ENCODE data around the gene AQR.

AQR gene

DNA sequence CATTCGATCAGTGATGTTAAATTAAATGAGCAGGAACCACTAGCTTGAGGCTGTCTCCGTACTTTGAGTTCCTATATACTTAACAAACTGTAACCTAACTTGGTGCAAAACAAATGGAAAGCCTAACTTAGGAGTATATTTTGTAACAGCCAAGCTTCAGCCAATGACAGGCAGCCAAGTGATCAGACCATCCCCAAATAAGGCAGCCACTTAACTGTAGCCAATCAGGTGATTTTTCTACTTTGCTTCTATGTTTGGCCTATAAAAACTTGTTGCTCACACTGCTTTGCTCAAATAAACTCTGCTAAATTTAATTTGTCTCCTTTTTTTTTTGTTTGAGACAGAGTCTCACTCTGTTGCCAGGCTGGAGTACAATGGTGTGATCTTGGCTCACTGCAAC lies 37.9 kb upstream of the AQR start:
- no peak overlapping the region for H3K4me3 ChIP-seq (ENCODE audit: low read length)
- H3K4me1 ChIP-seq (ENCODE audit: control insufficient read depth, low read length) = peaks cover 8% of the 10 kb centered on the region
- no peak overlapping the region for H3K27ac ChIP-seq (ENCODE audit: low read depth, low read length)
- peak overlapping the region; percentile 21; the same call in 1 of the 2 replicates for H3K4me2 ChIP-seq (ENCODE audit: low read length)
- no peaks in the 10 kb centered on the region for H3K9me3 ChIP-seq (ENCODE audit: control insufficient read depth, insufficient read depth, low read length)
- H3K9me2 ChIP-seq (replicated peaks; ENCODE audit: control insufficient read depth, low read length) = no peaks in the 10 kb centered on the region
- TF ChIP-seq, protein P1, sequence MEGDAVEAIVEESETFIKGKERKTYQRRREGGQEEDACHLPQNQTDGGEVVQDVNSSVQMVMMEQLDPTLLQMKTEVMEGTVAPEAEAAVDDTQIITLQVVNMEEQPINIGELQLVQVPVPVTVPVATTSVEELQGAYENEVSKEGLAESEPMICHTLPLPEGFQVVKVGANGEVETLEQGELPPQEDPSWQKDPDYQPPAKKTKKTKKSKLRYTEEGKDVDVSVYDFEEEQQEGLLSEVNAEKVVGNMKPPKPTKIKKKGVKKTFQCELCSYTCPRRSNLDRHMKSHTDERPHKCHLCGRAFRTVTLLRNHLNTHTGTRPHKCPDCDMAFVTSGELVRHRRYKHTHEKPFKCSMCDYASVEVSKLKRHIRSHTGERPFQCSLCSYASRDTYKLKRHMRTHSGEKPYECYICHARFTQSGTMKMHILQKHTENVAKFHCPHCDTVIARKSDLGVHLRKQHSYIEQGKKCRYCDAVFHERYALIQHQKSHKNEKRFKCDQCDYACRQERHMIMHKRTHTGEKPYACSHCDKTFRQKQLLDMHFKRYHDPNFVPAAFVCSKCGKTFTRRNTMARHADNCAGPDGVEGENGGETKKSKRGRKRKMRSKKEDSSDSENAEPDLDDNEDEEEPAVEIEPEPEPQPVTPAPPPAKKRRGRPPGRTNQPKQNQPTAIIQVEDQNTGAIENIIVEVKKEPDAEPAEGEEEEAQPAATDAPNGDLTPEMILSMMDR (IDR thresholded peaks at IDR 0.05; ENCODE audit: low read depth, low read length, poor library complexity, severe bottlenecking) = no peak
- TF ChIP-seq EZH2phosphoT487 (IDR thresholded peaks at IDR 0.05; ENCODE audit: borderline replicate concordance, low read length) = no peak
- no peaks in the 10 kb centered on the region for H3K27me3 ChIP-seq (ENCODE audit: control insufficient read depth, low read length)
- no peaks in the 10 kb centered on the region for H3K36me3 ChIP-seq (ENCODE audit: control insufficient read depth, low read length)
- H3F3A ChIP-seq (ENCODE audit: control insufficient read depth, insufficient read depth) = no peaks in the 10 kb centered on the region
- H3K79me2 ChIP-seq (ENCODE audit: control insufficient read depth, low read length) = no peaks in the 10 kb centered on the region
- H4K20me1 ChIP-seq (ENCODE audit: control insufficient read depth, insufficient read depth, low read depth, low read length) = no peaks in the 10 kb centered on the region

DNA sequence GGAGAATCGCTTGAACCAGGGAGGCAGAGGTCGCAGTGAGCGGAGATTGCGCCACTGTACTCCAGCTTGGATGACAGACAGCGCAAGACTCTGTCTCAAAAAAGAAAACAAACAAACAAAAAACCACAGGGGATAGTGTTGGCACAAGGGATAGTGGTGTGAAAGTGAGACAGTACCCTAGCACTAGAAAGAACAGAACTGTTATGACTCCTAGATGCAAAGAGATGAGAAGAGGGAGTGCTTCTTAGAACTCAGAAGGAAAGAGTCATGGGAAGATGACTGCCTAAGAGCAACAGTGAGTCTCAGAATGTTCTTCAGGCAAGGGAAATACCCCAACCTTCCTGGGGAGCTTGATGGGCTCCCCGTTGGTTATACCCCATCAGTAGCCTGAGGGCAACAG lies 36.4 kb upstream of the AQR start:
- H3F3A ChIP-seq (ENCODE audit: control insufficient read depth, insufficient read depth) = no peaks in the 10 kb centered on the region
- H3K27ac ChIP-seq (ENCODE audit: low read depth, low read length) = no peak overlapping the region
- no peaks in the 10 kb centered on the region for H3K27me3 ChIP-seq (ENCODE audit: control insufficient read depth, low read length)
- no peaks in the 10 kb centered on the region for H3K36me3 ChIP-seq (ENCODE audit: control insufficient read depth, low read length)
- H3K9me2 ChIP-seq (replicated peaks; ENCODE audit: control insufficient read depth, low read length) = no peaks in the 10 kb centered on the region
- H3K9me3 ChIP-seq (ENCODE audit: control insufficient read depth, insufficient read depth, low read length) = no peaks in the 10 kb centered on the region
- H3K4me1 ChIP-seq (ENCODE audit: control insufficient read depth, low read length) = peaks cover 8% of the 10 kb centered on the region
- H3K79me2 ChIP-seq (ENCODE audit: control insufficient read depth, low read length) = no peaks in the 10 kb centered on the region
- no peak for TF ChIP-seq EZH2phosphoT487 (IDR thresholded peaks at IDR 0.05; ENCODE audit: borderline replicate concordance, low read length)
- TF ChIP-seq, protein P1 (IDR thresholded peaks at IDR 0.05; ENCODE audit: low read depth, low read length, poor library complexity, severe bottlenecking) = no peak
- no peak overlapping the region for H3K4me2 ChIP-seq (ENCODE audit: low read length)
- H3K4me3 ChIP-seq (ENCODE audit: low read length) = no peak overlapping the region
- H4K20me1 ChIP-seq (ENCODE audit: control insufficient read depth, insufficient read depth, low read depth, low read length) = no peaks in the 10 kb centered on the region

DNA sequence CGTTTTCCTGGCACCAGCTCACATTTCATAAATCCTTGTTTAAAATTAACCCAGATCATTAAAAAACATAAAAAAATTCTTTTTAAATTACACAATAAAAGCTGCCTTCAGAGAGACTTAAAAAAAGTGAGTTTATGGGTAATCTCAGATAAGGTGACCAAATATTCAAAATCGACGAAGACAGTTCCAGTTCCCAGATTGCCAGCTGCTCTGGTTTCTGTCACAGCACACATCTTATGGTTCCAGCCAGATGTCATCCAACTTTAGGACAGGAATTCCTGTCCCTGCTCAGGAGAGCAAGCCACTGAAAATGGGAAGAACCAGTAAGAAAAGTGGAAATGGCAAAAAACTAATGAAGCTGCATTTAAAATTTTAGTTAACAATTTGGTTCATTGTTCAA lies 34.4 kb upstream of the AQR start:
- Histone ChIP-seq H4K20me1 (ENCODE audit: control insufficient read depth, insufficient read depth, low read depth, low read length) (no peaks in the 10 kb centered on the region), H3K27ac (ENCODE audit: low read depth, low read length) (no peak overlapping the region), H3K9me2 (replicated peaks; ENCODE audit: control insufficient read depth, low read length) (no peaks in the 10 kb centered on the region), H3K9me3 (ENCODE audit: control insufficient read depth, insufficient read depth, low read length) (no peaks in the 10 kb centered on the region), H3K27me3 (ENCODE audit: control insufficient read depth, low read length) (no peaks in the 10 kb centered on the region), H3F3A (ENCODE audit: control insufficient read depth, insufficient read depth) (no peaks in the 10 kb centered on the region), H3K4me3 (ENCODE audit: low read length) (no peak overlapping the region), H3K36me3 (ENCODE audit: control insufficient read depth, low read length) (no peaks in the 10 kb centered on the region), H3K79me2 (ENCODE audit: control insufficient read depth, low read length) (no peaks in the 10 kb centered on the region), H3K4me2 (ENCODE audit: low read length) (no peak overlapping the region), H3K4me1 (ENCODE audit: control insufficient read depth, low read length) (peaks cover 8% of the 10 kb centered on the region)
- TF ChIP-seq, protein P1 (IDR thresholded peaks at IDR 0.05; ENCODE audit: low read depth, low read length, poor library complexity, severe bottlenecking) = no peak
- no peak for TF ChIP-seq EZH2phosphoT487 (IDR thresholded peaks at IDR 0.05; ENCODE audit: borderline replicate concordance, low read length)

DNA sequence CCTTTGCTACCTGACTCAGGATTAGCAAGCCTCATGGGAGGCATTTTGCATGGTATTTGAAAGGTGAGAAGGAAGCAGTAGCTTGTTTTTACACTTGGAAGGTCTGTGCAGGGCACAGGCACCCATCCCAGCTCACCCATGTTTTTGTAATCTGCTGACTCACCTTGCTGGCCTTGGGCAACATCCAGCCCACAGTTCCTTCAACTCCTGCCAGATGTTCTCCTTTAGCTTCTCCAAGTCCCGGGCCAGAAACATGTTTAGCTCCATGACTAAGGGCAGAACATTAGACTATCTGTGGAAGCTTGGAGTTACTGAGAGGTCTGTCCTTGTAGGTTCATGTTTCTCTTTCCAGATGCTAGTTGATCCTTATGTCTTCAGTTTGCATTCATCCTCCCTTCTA lies 31.0 kb upstream of the AQR start:
- no peaks in the 10 kb centered on the region for H3K4me1 ChIP-seq (ENCODE audit: control insufficient read depth, low read length)
- no peaks in the 10 kb centered on the region for H3K9me2 ChIP-seq (replicated peaks; ENCODE audit: control insufficient read depth, low read length)
- peaks cover 3% of the 10 kb centered on the region; the same call in 1 of the 2 replicates for H3K27me3 ChIP-seq (ENCODE audit: control insufficient read depth, low read length)
- no peaks in the 10 kb centered on the region for H3F3A ChIP-seq (ENCODE audit: control insufficient read depth, insufficient read depth)
- H3K27ac ChIP-seq (ENCODE audit: low read depth, low read length) = no peak overlapping the region
- H3K79me2 ChIP-seq (ENCODE audit: control insufficient read depth, low read length) = no peaks in the 10 kb centered on the region
- H3K4me3 ChIP-seq (ENCODE audit: low read length) = no peak overlapping the region
- H4K20me1 ChIP-seq (ENCODE audit: control insufficient read depth, insufficient read depth, low read depth, low read length) = no peaks in the 10 kb centered on the region
- no peak overlapping the region for H3K4me2 ChIP-seq (ENCODE audit: low read length)
- TF ChIP-seq, protein P1 (IDR thresholded peaks at IDR 0.05; ENCODE audit: low read depth, low read length, poor library complexity, severe bottlenecking) = no peak
- no peak for TF ChIP-seq EZH2phosphoT487 (IDR thresholded peaks at IDR 0.05; ENCODE audit: borderline replicate concordance, low read length)
- H3K9me3 ChIP-seq (ENCODE audit: control insufficient read depth, insufficient read depth, low read length) = no peaks in the 10 kb centered on the region
- H3K36me3 ChIP-seq (ENCODE audit: control insufficient read depth, low read length) = no peaks in the 10 kb centered on the region
